Upper lobe of left lung (tissue), 6 donors: Measurements from ENCODE around the gene FAM171A1. TPM values are rescaled to one million over a fixed set of nuclear protein-coding genes. Genes with fewer than 3 reads are reported as not detected.
"Not testable (repeated sequence)": the region's sequence is repeated elsewhere in the genome, so short reads cannot be mapped to it uniquely, and the experiment has no call there.

Experiments
- ATAC-seq, 2 donors: fragments of 200-7000 bp; cut with Tn5 transposase; one replicate each; pipeline ENCODE4 v1.9.1; 2022; ENCODE audit warnings: mild to moderate bottlenecking in 2 of 2, moderate library complexity in 2 of 2; ENCODE audit not compliant: low FRiP score in 2 of 2
- DNase-seq, 2 donors: peaks; one replicate each; pipeline ENCODE4 v3.0.0-alpha.2; 2019 to 2020
- H3K27ac ChIP-seq, 4 donors: fragments of 200-600 bp; sonication (generic); one replicate each; pipeline ENCODE4 v1.5.1; 2016 to 2019
- H3K27me3 ChIP-seq, 4 donors: fragments of 200-600 bp; sonication (generic); one replicate each; pipeline ENCODE4 v1.5.1; 2017 to 2019
- H3K36me3 ChIP-seq, 4 donors: fragments of 200-600 bp; sonication (generic); one replicate each; pipeline ENCODE4 v1.5.1; 2016 to 2019
- H3K4me1 ChIP-seq, 4 donors: fragments of 200-600 bp; sonication (generic); one replicate each; pipeline ENCODE4 v1.5.1; 2018 to 2019
- H3K4me3 ChIP-seq, 4 donors: fragments of 200-600 bp; sonication (generic); one replicate each; pipeline ENCODE4 v1.5.1; 2017 to 2019; ENCODE audit warnings: mild to moderate bottlenecking in 2 of 4, moderate library complexity in 1 of 4
- H3K9me3 ChIP-seq, 4 donors: fragments of 200-600 bp; sonication (generic); one replicate each; pipeline ENCODE4 v1.5.1; 2018 to 2019
- EP300 ChIP-seq, 4 donors: sonication (generic); formaldehyde crosslinking; IDR thresholded peaks; one replicate each; pipeline ENCODE4 v1.5.1; 2017; ENCODE audit warnings: antibody characterized with exemption in 4 of 4, control low read depth in 2 of 4
- POLR2A ChIP-seq, 4 donors: fragments of 450-650 bp; IDR thresholded peaks; one replicate each; pipeline ENCODE4 v1.5.1; 2016 to 2017; ENCODE audit warnings: antibody characterized with exemption in 4 of 4, mild to moderate bottlenecking in 2 of 4
- POLR2AphosphoS5 ChIP-seq, 2 donors: sonication (generic); formaldehyde crosslinking; IDR thresholded peaks; one replicate each; pipeline ENCODE4 v1.5.1; 2017; ENCODE audit warnings: antibody characterized with exemption in 2 of 2
- WGBS, 2 donors: methylation state at CpG; one replicate each; pipeline ENCODE4 v1.1.5; 2017 to 2018; 5-methylcytosine and 5-hydroxymethylcytosine counted together
- total RNA-seq, 6 donors: library from RNA; depleted of rRNA in 4 of 6; stranded (reverse); fragments of >200 nt in 4 of 6; gene quantifications; one replicate each; pipeline versions ENCODE4 v1.1.0 to v1.2.1, GENCODE V29; 2016 to 2021
- TF ChIP-seq, protein P1 (sequence below), 6 experiments: fragments of 450-650 bp in 4 of 6; fragments of 200-600 bp in 2 of 6; sonication (generic) in 2 of 6; IDR thresholded peaks; one replicate each; pipeline ENCODE4 v1.5.1; 2016 to 2019; ENCODE audit warnings: antibody characterized with exemption in 6 of 6
- donor health status: DM: no; HTN: no; CAD: no; lungs with moderate emphysema.
- donor health status: DM: no; HTN: yes; CAD: no; lungs with severe emphysema.

Gene FAM171A1
- total RNA-seq, 6 donors from 2014 or later: 3.7 to 19.4 (median 7.2) TPM

DNA sequence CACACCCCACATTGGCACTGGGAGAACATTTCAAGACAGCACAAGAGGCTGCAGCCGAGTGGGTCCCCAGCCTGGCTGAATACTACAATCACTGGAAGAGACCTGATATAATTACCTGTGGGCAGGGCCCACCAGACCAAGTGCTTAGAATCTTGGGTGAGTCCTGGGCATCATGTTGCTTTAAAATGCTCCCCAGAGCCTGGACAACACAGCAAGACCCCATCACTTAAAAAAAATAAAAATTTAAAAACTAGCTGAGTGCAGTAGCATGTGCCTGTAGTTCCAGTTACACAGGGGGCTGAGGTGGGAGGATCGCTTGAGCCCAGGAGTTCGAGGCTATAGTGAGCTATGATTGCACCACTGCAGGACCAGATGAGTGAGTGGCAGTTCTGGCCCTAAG is 28.1 kb downstream of the FAM171A1 start:
- Histone ChIP-seq H3K4me1 (peaks cover 0 to 5% (median 0%) of the 10 kb centered on the region in 4 donors), H3K9me3 (no peaks in the 10 kb centered on the region), H3K4me3 (no peak overlapping the region), H3K36me3 (no peaks in the 10 kb centered on the region), H3K27ac (no peak overlapping the region), H3K27me3 (no peaks in the 10 kb centered on the region)
- ATAC-seq: no peak
- TF ChIP-seq POLR2AphosphoS5 (IDR thresholded peaks at IDR 0.05): no peak
- TF ChIP-seq, protein P1, sequence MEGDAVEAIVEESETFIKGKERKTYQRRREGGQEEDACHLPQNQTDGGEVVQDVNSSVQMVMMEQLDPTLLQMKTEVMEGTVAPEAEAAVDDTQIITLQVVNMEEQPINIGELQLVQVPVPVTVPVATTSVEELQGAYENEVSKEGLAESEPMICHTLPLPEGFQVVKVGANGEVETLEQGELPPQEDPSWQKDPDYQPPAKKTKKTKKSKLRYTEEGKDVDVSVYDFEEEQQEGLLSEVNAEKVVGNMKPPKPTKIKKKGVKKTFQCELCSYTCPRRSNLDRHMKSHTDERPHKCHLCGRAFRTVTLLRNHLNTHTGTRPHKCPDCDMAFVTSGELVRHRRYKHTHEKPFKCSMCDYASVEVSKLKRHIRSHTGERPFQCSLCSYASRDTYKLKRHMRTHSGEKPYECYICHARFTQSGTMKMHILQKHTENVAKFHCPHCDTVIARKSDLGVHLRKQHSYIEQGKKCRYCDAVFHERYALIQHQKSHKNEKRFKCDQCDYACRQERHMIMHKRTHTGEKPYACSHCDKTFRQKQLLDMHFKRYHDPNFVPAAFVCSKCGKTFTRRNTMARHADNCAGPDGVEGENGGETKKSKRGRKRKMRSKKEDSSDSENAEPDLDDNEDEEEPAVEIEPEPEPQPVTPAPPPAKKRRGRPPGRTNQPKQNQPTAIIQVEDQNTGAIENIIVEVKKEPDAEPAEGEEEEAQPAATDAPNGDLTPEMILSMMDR (IDR thresholded peaks at IDR 0.05): no peak
- no peak for TF ChIP-seq POLR2A (IDR thresholded peaks at IDR 0.05)
- no peak for TF ChIP-seq EP300 (IDR thresholded peaks at IDR 0.05)
- no peak for DNase-seq
- 93 to 100% methylated on average over 2 to 3 of the region's 3 CpGs for WGBS, 2 donors

DNA sequence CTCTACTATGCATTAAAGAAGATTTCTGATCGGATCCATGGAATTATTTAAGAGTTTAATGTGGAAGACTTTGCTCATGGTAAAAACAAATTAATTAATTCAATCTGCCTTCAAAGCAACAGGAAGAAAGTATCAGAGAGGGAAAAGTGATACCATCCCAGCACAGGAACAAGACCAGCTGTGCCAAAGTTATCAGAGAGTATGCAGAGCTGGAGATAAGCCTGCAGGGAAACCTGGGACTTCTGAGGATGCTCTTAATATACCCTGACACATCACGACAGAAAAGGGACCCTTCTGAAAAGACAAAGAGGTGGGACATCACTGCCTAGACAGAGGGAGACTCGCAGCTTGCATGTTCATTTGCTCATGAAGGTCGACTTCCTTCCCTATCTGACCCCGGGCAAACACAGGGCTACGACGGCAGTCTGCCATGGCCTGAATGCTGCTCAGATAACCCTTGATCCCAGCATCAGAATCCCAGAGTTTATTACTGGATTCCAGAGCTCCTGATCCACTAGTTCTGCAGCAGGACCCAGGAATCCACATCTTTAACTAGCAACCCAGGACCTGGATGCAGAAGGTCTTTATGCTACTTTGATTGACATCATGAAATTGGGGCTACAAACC is 29.5 kb downstream of the FAM171A1 start:
- H3K27ac ChIP-seq: no peak overlapping the region
- H3K36me3 ChIP-seq: no peaks in the 10 kb centered on the region
- H3K4me3 ChIP-seq: no peak overlapping the region
- H3K4me1 ChIP-seq: peaks cover 0 to 5% (median 0%) of the 10 kb centered on the region in 4 donors
- no peak for ATAC-seq
- H3K27me3 ChIP-seq: no peaks in the 10 kb centered on the region
- H3K9me3 ChIP-seq: no peaks in the 10 kb centered on the region
- TF ChIP-seq POLR2AphosphoS5 (IDR thresholded peaks at IDR 0.05) (no peak), POLR2A (IDR thresholded peaks at IDR 0.05) (no peak), EP300 (IDR thresholded peaks at IDR 0.05) (no peak)
- TF ChIP-seq, protein P1 (IDR thresholded peaks at IDR 0.05): no peak
- WGBS, 2 donors: 54 to 66% methylated on average over 2 to 7 of the region's 7 CpGs
- DNase-seq: no peak

DNA sequence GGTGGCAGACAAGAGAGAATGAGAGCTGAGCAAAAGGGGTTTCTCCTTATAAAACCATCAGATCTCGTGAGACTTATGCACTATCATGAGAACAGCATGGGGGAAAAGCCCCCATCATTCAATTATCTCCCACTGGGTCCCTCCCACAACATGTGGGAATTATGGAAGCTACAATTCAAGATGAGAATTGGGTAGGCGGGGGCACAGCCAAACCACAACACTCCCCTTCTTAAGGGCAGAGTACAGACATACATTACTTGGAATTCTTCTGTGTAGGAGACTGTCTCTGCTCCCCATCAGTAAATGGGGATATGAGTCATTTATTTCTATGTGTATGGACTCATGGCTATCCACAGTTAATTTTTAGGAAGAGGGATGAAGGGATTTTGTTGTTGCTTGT is 31.2 kb downstream of the FAM171A1 start:
- TF ChIP-seq EP300 (IDR thresholded peaks at IDR 0.05) (no peak), POLR2AphosphoS5 (IDR thresholded peaks at IDR 0.05) (no peak), POLR2A (IDR thresholded peaks at IDR 0.05) (no peak)
- TF ChIP-seq, protein P1 (IDR thresholded peaks at IDR 0.05): no peak
- Histone ChIP-seq H3K36me3 (no peaks in the 10 kb centered on the region), H3K9me3 (no peaks in the 10 kb centered on the region), H3K4me1 (peaks cover 0 to 3% (median 0%) of the 10 kb centered on the region in 4 donors), H3K4me3 (no peak overlapping the region), H3K27me3 (no peaks in the 10 kb centered on the region), H3K27ac (no peak overlapping the region)
- ATAC-seq (no peak), DNase-seq (no peak)
- 88 to 95% methylated on average over 2 of the region's 2 CpGs for WGBS, 2 donors

DNA sequence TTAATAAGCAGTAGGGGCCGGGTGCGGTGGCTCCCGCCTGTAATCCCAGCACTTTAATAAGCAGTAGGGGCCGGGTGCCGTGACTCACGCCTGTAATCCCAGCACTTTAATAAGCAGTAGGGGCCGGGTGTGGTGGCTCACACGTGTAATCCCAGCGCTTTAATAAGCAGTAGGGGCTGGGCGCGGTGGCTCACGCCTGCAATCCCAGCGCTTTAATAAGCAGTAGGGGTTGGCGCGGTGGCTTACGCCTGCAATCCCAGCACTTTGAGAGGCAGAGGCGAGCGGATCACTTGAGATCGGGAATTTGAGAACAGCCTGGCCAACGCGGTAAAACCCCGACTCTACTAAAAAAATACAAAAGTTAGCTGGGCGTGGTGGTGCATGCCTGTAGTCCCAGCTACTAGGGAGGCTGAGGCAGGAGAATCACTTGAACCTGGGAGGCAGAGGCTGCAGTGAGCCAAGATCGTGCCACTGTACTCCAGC is 33.6 kb downstream of the FAM171A1 start:
- ATAC-seq: not testable (repeated sequence)

DNA sequence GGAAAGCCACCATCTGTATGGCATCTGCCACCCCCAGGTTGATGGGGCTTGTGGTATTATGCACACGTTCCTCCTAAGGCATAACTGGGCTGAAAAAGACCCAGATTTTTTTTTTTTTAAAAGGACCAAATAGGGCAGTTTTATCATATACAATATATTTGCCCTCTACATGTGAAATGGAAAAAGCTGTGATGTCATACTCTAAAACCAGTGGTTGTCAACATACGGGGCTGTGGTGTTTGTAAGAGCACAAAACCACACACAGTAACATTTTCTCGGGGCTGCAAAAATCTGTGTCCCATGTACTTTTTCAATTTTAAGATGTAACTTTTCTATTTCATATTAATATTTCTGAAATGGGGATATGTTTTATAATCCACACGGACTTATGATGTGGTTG is 34.9 kb downstream of the FAM171A1 start:
- Histone ChIP-seq H3K4me1 (peaks cover 0 to 3% (median 0%) of the 10 kb centered on the region in 4 donors), H3K4me3 (no peak overlapping the region), H3K36me3 (no peaks in the 10 kb centered on the region), H3K27ac (no peak overlapping the region), H3K27me3 (no peaks in the 10 kb centered on the region), H3K9me3 (no peaks in the 10 kb centered on the region)
- ATAC-seq: no peak
- no peak for DNase-seq
- TF ChIP-seq POLR2AphosphoS5 (IDR thresholded peaks at IDR 0.05) (no peak), POLR2A (IDR thresholded peaks at IDR 0.05) (no peak), EP300 (IDR thresholded peaks at IDR 0.05) (no peak)
- TF ChIP-seq, protein P1 (IDR thresholded peaks at IDR 0.05): no peak
- 77 to 80% methylated on average over 4 of the region's 4 CpGs for WGBS, 2 donors

More for the DNA sequence above, 33.6 kb downstream of the FAM171A1 start:
- H3K36me3 ChIP-seq, H3K4me3 ChIP-seq, H3K27me3 ChIP-seq, H3K9me3 ChIP-seq, H3K4me1 ChIP-seq, H3K27ac ChIP-seq: not testable (repeated sequence)
- peak in 1 of 2 donors; percentile 18 for DNase-seq
- WGBS, 2 donors: 95% methylated on average over 24 of the region's 24 CpGs
